ENCODE results near the gene CTF1. TPM values are rescaled to one million over a fixed set of nuclear protein-coding genes. Genes with fewer than 3 reads are reported as not detected.

CTF1 gene
- total RNA-seq, 4 donors from 2014 or later: 2.6 to 7.5 (median 5.6) TPM

GRCh38 chr16:30924076-30924912 is 27.9 kb downstream of the CTF1 start:
- intact Hi-C loops (cut with DNase I): no loop called here
- H3K4me1 ChIP-seq: peaks cover 9 to 10% of the 10 kb centered on the region in 2 donors

GRCh38 chr16:30924913-30925631 is 28.7 kb downstream of the CTF1 start:
- Histone ChIP-seq H3K27me3 (no peaks in the 10 kb centered on the region), H3K9me3 (no peaks in the 10 kb centered on the region), H3K27ac (peak overlapping the region in 1 of 3 donors; percentile 92), H3K4me1 (peaks cover 9 to 10% of the 10 kb centered on the region in 2 donors), H3K4me3 (replicated peaks in 1 of 3) (peak overlapping the region in 1 of 3 donors; percentile 84), H3K36me3 (peaks cover 0 to 4% of the 10 kb centered on the region in 2 donors)
- intact Hi-C loops (cut with DNase I): no loop called here
- TF ChIP-seq CTCF (IDR thresholded peaks at IDR 0.05) (no peak), POLR2A (IDR thresholded peaks at IDR 0.05) (no peak)
- WGBS, 2 donors: 71 to 78% methylated on average over 9 to 11 of the region's 11 CpGs
- no peak for DNase-seq

More at GRCh38 chr16:30924076-30924912, 27.9 kb downstream of the CTF1 start:
- H3K9me3 ChIP-seq: no peaks in the 10 kb centered on the region
- peak overlapping the region; percentile 22 to 92 (median 63) for H3K27ac ChIP-seq
- peak overlapping the region in 2 of 3 donors; percentile 7 to 84 for H3K4me3 ChIP-seq (replicated peaks in 1 of 3)
- H3K36me3 ChIP-seq: no peaks in the 10 kb centered on the region
- DNase-seq: peak in 1 of 2 donors; percentile 26
- no peaks in the 10 kb centered on the region for H3K27me3 ChIP-seq
- no peak for TF ChIP-seq POLR2A (IDR thresholded peaks at IDR 0.05)
- no peak for TF ChIP-seq CTCF (IDR thresholded peaks at IDR 0.05)
- whole genome bisulfite sequencing, 2 donors: 7% methylated on average over 23 to 26 of the region's 53 CpGs

GRCh38 chr16:30925632-30925987 is 29.2 kb downstream of the CTF1 start:
- H3K9me3 ChIP-seq: no peaks in the 10 kb centered on the region
- WGBS, 2 donors: 93 to 94% methylated on average over 26 of the region's 26 CpGs
- H3K4me1 ChIP-seq: peaks cover 9 to 10% of the 10 kb centered on the region in 2 donors
- TF ChIP-seq CTCF (IDR thresholded peaks at IDR 0.05): no peak
- no peak for TF ChIP-seq POLR2A (IDR thresholded peaks at IDR 0.05)
- peaks cover 0 to 10% of the 10 kb centered on the region in 2 donors for H3K36me3 ChIP-seq
- DNase-seq: no peak
- intact Hi-C loops (cut with DNase I): no loop called here
- no peaks in the 10 kb centered on the region for H3K27me3 ChIP-seq
- H3K4me3 ChIP-seq (replicated peaks in 1 of 3): no peak overlapping the region
- no peak overlapping the region for H3K27ac ChIP-seq

- peaks cover 9 to 10% of the 10 kb centered on the region in 2 donors for H3K4me1 ChIP-seq
- DNase-seq: no peak
- no peak for TF ChIP-seq CTCF (IDR thresholded peaks at IDR 0.05)
- no peak overlapping the region for H3K4me3 ChIP-seq (replicated peaks in 1 of 3)
- no peaks in the 10 kb centered on the region for H3K27me3 ChIP-seq
- H3K27ac ChIP-seq: no peak overlapping the region
- intact Hi-C loops (cut with DNase I): no loop called here
- 75% methylated on average over 10 of the region's 10 CpGs for WGBS, 2 donors
- H3K9me3 ChIP-seq: no peaks in the 10 kb centered on the region
- H3K36me3 ChIP-seq: peaks cover under 1 to 15% of the 10 kb centered on the region in 2 donors
Measured at GRCh38 chr16:30925995-30926811, 29.8 kb downstream of the CTF1 start.
